ENCODE measurements around the gene UNC5B.
"Not testable (repeated sequence)": the region's sequence is repeated elsewhere in the genome, so short reads cannot be mapped to it uniquely, and the experiment has no call there.

The UNC5B gene

GRCh38 chr10:71285986-71286385 lies 73.6 kb downstream of the UNC5B start:
- DNase-seq, result no peak

- DNase-seq, result no peak
These were observed 74.3 kb downstream of the UNC5B start for GRCh38 chr10:71286521-71287294.

GRCh38 chr10:71287456-71287855 lies 75.1 kb downstream of the UNC5B start:
- DNase-seq, result no peak

GRCh38 chr10:71288461-71288860 lies 76.1 kb downstream of the UNC5B start:
- no peak for DNase-seq

GRCh38 chr10:71289421-71290130 lies 77.2 kb downstream of the UNC5B start:
- no peak for DNase-seq

- DNase-seq, result no peak
These were observed 78.0 kb downstream of the UNC5B start for GRCh38 chr10:71290331-71290730.

- no peak for DNase-seq
These were observed 78.6 kb downstream of the UNC5B start for GRCh38 chr10:71290806-71291527.

GRCh38 chr10:71291528-71291900 lies 79.1 kb downstream of the UNC5B start:
- DNase-seq, result no peak

GRCh38 chr10:71292624-71293445 lies 80.5 kb downstream of the UNC5B start:
- no peak for DNase-seq

- no peak for DNase-seq
These were observed 81.2 kb downstream of the UNC5B start for GRCh38 chr10:71293446-71294084.

GRCh38 chr10:71294091-71294561 lies 81.8 kb downstream of the UNC5B start:
- DNase-seq, result no peak

- DNase-seq, result no peak
These were observed 82.5 kb downstream of the UNC5B start for GRCh38 chr10:71294856-71295255.

GRCh38 chr10:71295641-71296040 lies 83.3 kb downstream of the UNC5B start:
- no peak for DNase-seq

GRCh38 chr10:71296086-71296485 lies 83.7 kb downstream of the UNC5B start:
- no peak for DNase-seq

- not testable (repeated sequence) for DNase-seq
These were observed 84.4 kb downstream of the UNC5B start for GRCh38 chr10:71296811-71297210.

GRCh38 chr10:71297343-71297742 lies 85.0 kb downstream of the UNC5B start:
- DNase-seq, result no peak

- no peak for DNase-seq
These were observed 86.9 kb downstream of the UNC5B start for GRCh38 chr10:71299071-71299785.

GRCh38 chr10:71300555-71301370 lies 88.4 kb downstream of the UNC5B start:
- no peak for DNase-seq

GRCh38 chr10:71301371-71301916 lies 89.1 kb downstream of the UNC5B start:
- DNase-seq, result no peak

GRCh38 chr10:71302451-71302850 lies 90.1 kb downstream of the UNC5B start:
- no peak for DNase-seq
